ENCODE results near the gene STK31. TPM values are rescaled to one million over a fixed set of nuclear protein-coding genes. Genes with fewer than 3 reads are reported as not detected.

The STK31 gene
- total and polyA plus RNA-seq, 3 donors from 2014 or later = 59.7 to 79.8 (median 76.8) TPM

DNA sequence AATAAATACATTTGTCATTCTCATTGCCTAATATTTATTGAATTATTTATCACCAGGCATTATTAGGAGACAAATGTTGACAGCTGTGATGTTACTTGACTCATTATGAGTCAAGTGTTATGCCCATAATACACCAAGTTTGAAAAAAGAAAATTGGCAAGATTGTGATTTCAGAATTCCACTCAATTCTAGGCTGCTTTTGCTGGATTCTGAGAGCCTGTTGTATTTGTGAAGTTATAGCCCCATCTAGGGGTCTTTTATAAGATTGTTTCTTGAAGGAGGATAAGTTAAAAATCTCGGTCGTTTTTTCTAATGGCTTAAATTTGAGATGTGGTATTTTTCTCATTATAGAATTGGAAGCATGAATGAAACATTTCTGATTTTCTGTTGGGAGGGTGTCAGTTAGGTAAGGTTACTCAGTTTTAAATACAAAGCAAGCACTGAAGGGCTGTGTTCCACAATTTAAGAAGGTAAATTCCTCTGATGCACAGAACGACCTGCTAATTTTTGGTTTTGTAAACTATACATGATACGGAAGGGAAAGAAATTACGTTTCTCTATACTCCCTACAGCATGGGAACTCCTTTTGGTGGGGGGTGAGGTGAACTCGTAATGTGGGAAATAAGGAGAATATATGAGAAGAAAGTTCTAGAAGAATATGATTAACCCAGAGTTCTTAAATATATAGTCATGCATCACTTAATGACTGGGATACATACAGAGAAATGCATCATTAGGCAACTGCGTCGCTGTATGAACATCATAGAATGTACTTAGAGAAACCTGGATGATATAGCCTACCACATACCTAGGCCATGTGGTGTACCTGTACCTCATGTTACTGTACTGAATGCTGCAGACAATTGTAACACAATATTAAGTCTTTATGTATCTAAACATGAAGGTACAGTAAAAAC is 2.6 kb downstream of the STK31 start:
- Histone ChIP-seq H3K9me3 (no peaks in the 10 kb centered on the region), H3K27ac (no peak overlapping the region), H3K36me3 (ENCODE audit: low read depth, missing control alignments) (no peaks in the 10 kb centered on the region), H3K4me3 (no peak overlapping the region), H3K27me3 (no peaks in the 10 kb centered on the region), H3K4me1 (no peaks in the 10 kb centered on the region)
- DNase-seq = no peak
- TF ChIP-seq, protein P1, sequence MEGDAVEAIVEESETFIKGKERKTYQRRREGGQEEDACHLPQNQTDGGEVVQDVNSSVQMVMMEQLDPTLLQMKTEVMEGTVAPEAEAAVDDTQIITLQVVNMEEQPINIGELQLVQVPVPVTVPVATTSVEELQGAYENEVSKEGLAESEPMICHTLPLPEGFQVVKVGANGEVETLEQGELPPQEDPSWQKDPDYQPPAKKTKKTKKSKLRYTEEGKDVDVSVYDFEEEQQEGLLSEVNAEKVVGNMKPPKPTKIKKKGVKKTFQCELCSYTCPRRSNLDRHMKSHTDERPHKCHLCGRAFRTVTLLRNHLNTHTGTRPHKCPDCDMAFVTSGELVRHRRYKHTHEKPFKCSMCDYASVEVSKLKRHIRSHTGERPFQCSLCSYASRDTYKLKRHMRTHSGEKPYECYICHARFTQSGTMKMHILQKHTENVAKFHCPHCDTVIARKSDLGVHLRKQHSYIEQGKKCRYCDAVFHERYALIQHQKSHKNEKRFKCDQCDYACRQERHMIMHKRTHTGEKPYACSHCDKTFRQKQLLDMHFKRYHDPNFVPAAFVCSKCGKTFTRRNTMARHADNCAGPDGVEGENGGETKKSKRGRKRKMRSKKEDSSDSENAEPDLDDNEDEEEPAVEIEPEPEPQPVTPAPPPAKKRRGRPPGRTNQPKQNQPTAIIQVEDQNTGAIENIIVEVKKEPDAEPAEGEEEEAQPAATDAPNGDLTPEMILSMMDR (IDR thresholded peaks at IDR 0.05) = peak; percentile 49 to 56 (median 50)
- TF ChIP-seq POLR2A (IDR thresholded peaks at IDR 0.05) = no peak
- 49 to 58% methylated on average over 8 of the region's 8 CpGs for WGBS, 2 donors
- intact Hi-C loops (cut with DNase I; ENCODE audit: low total_unique reads) = loop anchor here (10.0 kb wide), 1 partner anchor 138 kb away; no protein-coding TSS in a partner anchor

DNA sequence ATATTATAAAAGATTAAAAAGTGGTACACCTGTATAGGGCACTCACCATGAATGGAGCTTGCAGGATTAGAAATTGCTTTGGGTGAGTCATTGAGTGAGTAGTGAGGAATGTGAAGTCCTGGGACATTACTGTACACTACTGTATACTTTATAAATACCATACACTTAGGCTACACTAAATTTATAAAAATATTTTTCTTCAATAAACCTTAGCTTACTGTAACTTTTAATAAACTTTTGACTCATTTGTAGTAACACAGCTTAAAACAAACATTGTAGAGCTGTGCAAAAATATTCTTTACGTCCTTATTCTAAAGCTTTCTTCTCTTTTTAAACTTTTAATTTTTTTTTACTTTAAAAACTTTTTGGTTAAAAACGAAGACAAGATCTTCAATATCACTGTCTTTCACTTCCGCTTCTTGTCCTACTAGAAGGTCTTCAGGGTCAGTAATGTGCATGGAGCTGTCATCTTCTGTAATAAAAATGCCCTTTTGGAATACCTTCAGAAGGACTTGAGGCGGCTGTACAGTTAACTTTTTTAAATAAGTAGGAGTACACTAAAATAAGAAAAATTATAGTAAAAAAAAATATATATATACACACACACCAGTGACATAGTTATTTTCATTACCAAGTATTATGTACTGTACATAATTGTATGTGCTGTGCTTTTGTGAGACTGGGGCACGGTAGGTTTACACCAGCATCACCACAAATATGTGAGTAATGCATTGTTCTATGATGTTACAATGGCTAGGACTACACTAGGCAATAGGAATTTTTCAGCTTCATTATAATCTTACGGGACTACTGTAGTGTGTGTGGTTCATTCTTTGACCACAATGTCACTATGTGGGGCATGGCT is 3.5 kb downstream of the STK31 start:
- DNase-seq = no peak
- no peaks in the 10 kb centered on the region for H3K27me3 ChIP-seq
- TF ChIP-seq, protein P1 (IDR thresholded peaks at IDR 0.05) = no peak
- no peak for TF ChIP-seq POLR2A (IDR thresholded peaks at IDR 0.05)
- no peak overlapping the region for H3K27ac ChIP-seq
- no peaks in the 10 kb centered on the region for H3K4me1 ChIP-seq
- WGBS, 2 donors = 75 to 86% methylated on average over 6 of the region's 6 CpGs
- no peaks in the 10 kb centered on the region for H3K9me3 ChIP-seq
- no peak overlapping the region for H3K4me3 ChIP-seq
- H3K36me3 ChIP-seq (ENCODE audit: low read depth, missing control alignments) = no peaks in the 10 kb centered on the region
- intact Hi-C loops (cut with DNase I; ENCODE audit: low total_unique reads) = loop anchor here (10.0 kb wide), 1 partner anchor 139 kb away; no protein-coding TSS in a partner anchor

DNA sequence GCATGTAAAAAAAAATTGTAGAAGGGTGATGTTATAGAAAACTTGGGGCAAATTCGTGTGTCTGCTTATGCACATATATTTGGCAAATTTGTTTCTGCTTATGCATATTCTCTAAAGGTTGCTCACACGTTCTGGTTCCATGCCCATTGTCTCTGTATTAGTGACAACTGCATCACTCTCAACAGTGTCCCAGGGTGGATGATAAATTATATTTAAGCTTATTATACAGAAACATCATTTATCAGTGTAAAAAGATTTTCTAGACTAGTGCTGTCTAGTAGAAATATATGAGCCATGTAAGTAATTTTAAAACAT is 4.1 kb downstream of the STK31 start:
- intact Hi-C loops (cut with DNase I; ENCODE audit: low total_unique reads) = loop anchor here (10.0 kb wide), 1 partner anchor 139 kb away; no protein-coding TSS in a partner anchor
- Histone ChIP-seq H3K27ac (no peak overlapping the region), H3K4me1 (no peaks in the 10 kb centered on the region), H3K9me3 (no peaks in the 10 kb centered on the region), H3K4me3 (no peak overlapping the region), H3K27me3 (no peaks in the 10 kb centered on the region), H3K36me3 (ENCODE audit: low read depth, missing control alignments) (no peaks in the 10 kb centered on the region)
- DNase-seq = no peak
- TF ChIP-seq, protein P1 (IDR thresholded peaks at IDR 0.05) = no peak
- TF ChIP-seq POLR2A (IDR thresholded peaks at IDR 0.05) = no peak
- WGBS, 2 donors = 66 to 72% methylated on average over 2 of the region's 2 CpGs

DNA sequence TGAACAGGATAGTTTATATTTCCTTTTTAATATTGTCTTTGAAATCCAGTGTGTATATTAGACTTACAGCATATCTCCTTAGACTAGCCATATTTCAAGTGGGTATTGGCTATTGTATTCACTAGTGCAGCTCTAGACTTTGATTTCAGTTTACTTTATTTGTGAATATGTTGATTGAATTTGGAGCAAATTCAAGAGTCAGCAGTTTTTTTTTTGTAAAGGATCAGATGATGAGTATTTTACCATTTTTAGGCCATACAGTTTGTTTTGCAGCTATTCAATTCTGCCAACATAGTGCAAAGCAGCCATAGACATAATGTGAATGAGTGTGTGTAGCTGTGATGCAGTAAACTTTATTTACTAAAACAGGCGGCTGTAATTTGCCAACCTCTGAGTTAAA is 4.6 kb downstream of the STK31 start:
- H3K4me3 ChIP-seq = no peak overlapping the region
- WGBS, 2 donors = 87 to 93% methylated on average over 1 of the region's 1 CpG
- H3K36me3 ChIP-seq (ENCODE audit: low read depth, missing control alignments) = no peaks in the 10 kb centered on the region
- no peaks in the 10 kb centered on the region for H3K27me3 ChIP-seq
- no peak for DNase-seq
- H3K4me1 ChIP-seq = no peaks in the 10 kb centered on the region
- no peaks in the 10 kb centered on the region for H3K9me3 ChIP-seq
- H3K27ac ChIP-seq = no peak overlapping the region
- intact Hi-C loops (cut with DNase I; ENCODE audit: low total_unique reads) = loop anchor here (10.0 kb wide), 1 partner anchor 140 kb away; no protein-coding TSS in a partner anchor
- TF ChIP-seq POLR2A (IDR thresholded peaks at IDR 0.05) = no peak
- TF ChIP-seq, protein P1 (IDR thresholded peaks at IDR 0.05) = no peak
